ENCODE measurements around the gene GM2A.
A peak's percentile ranks its signal among the peaks of the same experiment; 100 is the strongest.

Gene GM2A

DNA sequence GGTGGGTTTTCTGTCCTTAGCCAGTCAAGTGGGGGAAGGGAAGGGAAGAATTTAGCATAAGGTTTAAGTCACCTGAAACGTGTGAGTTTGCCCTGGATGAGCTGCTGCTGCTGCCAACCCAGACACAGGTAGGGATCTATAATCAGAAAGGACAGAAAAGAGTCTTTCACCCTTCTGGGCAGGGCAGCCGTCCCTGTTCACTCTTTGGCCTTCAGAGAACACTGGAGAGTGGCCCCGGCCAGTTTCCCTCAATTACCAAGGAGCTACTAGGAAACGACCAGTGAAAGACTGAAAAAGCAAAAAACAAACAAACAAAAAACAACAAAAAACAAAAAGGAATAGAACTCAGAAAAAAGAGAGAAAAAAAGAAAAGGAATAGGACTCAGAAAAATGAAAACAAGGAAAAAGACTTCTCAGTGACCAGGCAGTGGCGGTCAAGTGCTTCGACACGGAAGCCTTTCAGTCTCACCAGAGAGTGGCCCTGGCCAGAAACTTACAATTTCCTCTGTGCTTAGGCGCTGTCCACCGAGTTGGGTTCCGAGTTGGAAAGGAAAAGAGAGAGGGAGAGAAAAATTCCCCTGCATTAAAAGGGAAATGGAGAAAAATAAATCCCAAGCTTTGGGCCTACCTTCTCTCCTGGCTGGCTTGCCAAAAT, 2.5 kb upstream of the GM2A start:
- Histone ChIP-seq H3K9me3 (ENCODE audit: control insufficient read depth, insufficient read depth, low read length) (no peaks in the 10 kb centered on the region), H3K9me2 (replicated peaks; ENCODE audit: control insufficient read depth, low read length) (no peaks in the 10 kb centered on the region), H3K4me2 (ENCODE audit: low read length) (no peak overlapping the region; the same call in 1 of the 2 replicates), H3K4me3 (ENCODE audit: low read length) (no peak overlapping the region), H4K20me1 (ENCODE audit: control insufficient read depth, insufficient read depth, low read depth, low read length) (no peaks in the 10 kb centered on the region), H3K79me2 (ENCODE audit: control insufficient read depth, low read length) (peaks cover 25% of the 10 kb centered on the region), H3K4me1 (ENCODE audit: control insufficient read depth, low read length) (peaks cover 35% of the 10 kb centered on the region), H3F3A (ENCODE audit: control insufficient read depth, insufficient read depth) (0 out of 2 replicates have a peak, but pooled peaks cover 4% of the 10 kb centered on the region), H3K36me3 (ENCODE audit: control insufficient read depth, low read length) (peaks cover 6% of the 10 kb centered on the region), H3K27ac (ENCODE audit: low read depth, low read length) (no peak overlapping the region), H3K27me3 (ENCODE audit: control insufficient read depth, low read length) (no peaks in the 10 kb centered on the region)
- no peak for TF ChIP-seq EZH2phosphoT487 (IDR thresholded peaks at IDR 0.05; ENCODE audit: borderline replicate concordance, low read length)
- TF ChIP-seq, protein P1, sequence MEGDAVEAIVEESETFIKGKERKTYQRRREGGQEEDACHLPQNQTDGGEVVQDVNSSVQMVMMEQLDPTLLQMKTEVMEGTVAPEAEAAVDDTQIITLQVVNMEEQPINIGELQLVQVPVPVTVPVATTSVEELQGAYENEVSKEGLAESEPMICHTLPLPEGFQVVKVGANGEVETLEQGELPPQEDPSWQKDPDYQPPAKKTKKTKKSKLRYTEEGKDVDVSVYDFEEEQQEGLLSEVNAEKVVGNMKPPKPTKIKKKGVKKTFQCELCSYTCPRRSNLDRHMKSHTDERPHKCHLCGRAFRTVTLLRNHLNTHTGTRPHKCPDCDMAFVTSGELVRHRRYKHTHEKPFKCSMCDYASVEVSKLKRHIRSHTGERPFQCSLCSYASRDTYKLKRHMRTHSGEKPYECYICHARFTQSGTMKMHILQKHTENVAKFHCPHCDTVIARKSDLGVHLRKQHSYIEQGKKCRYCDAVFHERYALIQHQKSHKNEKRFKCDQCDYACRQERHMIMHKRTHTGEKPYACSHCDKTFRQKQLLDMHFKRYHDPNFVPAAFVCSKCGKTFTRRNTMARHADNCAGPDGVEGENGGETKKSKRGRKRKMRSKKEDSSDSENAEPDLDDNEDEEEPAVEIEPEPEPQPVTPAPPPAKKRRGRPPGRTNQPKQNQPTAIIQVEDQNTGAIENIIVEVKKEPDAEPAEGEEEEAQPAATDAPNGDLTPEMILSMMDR (IDR thresholded peaks at IDR 0.05; ENCODE audit: low read depth, low read length, poor library complexity, severe bottlenecking), result no peak

DNA sequence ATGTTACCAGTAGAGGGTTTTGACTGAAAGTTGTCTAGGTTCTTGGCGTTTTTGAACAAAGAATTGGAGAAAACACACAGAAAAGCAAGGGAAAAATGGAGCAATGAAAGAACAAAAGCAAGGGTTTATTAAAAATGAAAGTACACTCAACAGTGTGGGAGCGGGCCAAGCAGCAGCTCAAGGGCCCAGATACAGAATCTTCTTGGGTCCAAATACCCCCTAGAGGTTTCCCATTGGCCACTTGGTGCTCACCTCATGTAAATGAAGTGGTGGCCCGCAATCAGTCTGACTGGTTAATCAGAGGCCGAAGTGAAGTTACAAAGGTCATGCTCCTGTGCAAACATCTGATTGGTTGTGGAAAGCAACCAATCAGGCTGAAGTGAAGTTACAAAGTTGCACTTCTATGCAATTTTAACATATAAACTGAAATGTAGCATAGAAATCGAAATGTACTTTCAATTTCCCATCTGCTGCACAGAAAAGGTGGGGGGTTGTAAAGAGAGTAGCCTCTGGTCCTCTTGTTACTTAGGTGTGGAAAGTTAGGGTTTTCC, 1.9 kb upstream of the GM2A start:
- H3K79me2 ChIP-seq (ENCODE audit: control insufficient read depth, low read length), result peaks cover 31% of the 10 kb centered on the region
- peak overlapping the region; percentile 67 for H3K4me2 ChIP-seq (ENCODE audit: low read length)
- TF ChIP-seq, protein P1 (IDR thresholded peaks at IDR 0.05; ENCODE audit: low read depth, low read length, poor library complexity, severe bottlenecking), result no peak
- no peak for TF ChIP-seq EZH2phosphoT487 (IDR thresholded peaks at IDR 0.05; ENCODE audit: borderline replicate concordance, low read length)

DNA sequence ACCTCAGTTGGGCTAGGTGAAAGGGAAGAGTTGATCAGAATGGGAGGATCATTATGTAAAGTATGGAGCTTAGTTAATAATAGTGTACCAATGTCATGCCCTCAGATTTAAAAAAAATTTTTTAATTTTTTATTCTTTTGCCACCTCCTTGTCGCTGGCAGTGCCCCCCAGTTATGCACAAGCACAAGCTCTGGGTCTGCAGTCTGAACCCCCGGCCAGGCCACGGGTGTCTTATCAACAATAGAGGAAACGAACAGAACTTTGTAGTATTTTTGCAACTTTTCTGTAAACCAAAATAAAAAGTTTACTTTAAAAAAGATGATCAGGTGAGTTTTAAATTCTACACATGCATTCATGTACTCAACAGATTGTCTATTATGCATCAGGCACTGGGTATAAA, 1.4 kb upstream of the GM2A start:
- TF ChIP-seq, protein P1 (IDR thresholded peaks at IDR 0.05; ENCODE audit: low read depth, low read length, poor library complexity, severe bottlenecking), result no peak
- TF ChIP-seq EZH2phosphoT487 (IDR thresholded peaks at IDR 0.05; ENCODE audit: borderline replicate concordance, low read length), result no peak
- Histone ChIP-seq H3K9me3 (ENCODE audit: control insufficient read depth, insufficient read depth, low read length) (no peaks in the 10 kb centered on the region), H3K4me2 (ENCODE audit: low read length) (peak overlapping the region; percentile 67), H3K27me3 (ENCODE audit: control insufficient read depth, low read length) (no peaks in the 10 kb centered on the region), H4K20me1 (ENCODE audit: control insufficient read depth, insufficient read depth, low read depth, low read length) (no peaks in the 10 kb centered on the region), H3K4me1 (ENCODE audit: control insufficient read depth, low read length) (peaks cover 46% of the 10 kb centered on the region), H3F3A (ENCODE audit: control insufficient read depth, insufficient read depth) (0 out of 2 replicates have a peak, but pooled peaks cover 7% of the 10 kb centered on the region), H3K9me2 (replicated peaks; ENCODE audit: control insufficient read depth, low read length) (no peaks in the 10 kb centered on the region), H3K27ac (ENCODE audit: low read depth, low read length) (peak overlapping the region; percentile 53), H3K4me3 (ENCODE audit: low read length) (peak overlapping the region; percentile 73), H3K79me2 (ENCODE audit: control insufficient read depth, low read length) (peaks cover 37% of the 10 kb centered on the region), H3K36me3 (ENCODE audit: control insufficient read depth, low read length) (peaks cover 10% of the 10 kb centered on the region)

More for the DNA sequence above, 1.9 kb upstream of the GM2A start:
- 0 out of 2 replicates have a peak, but pooled peaks cover 7% of the 10 kb centered on the region for H3F3A ChIP-seq (ENCODE audit: control insufficient read depth, insufficient read depth)
- H3K9me2 ChIP-seq (replicated peaks; ENCODE audit: control insufficient read depth, low read length), result no peaks in the 10 kb centered on the region
- no peaks in the 10 kb centered on the region for H3K9me3 ChIP-seq (ENCODE audit: control insufficient read depth, insufficient read depth, low read length)
- H3K36me3 ChIP-seq (ENCODE audit: control insufficient read depth, low read length), result peaks cover 8% of the 10 kb centered on the region
- no peak overlapping the region for H3K27ac ChIP-seq (ENCODE audit: low read depth, low read length)
- no peaks in the 10 kb centered on the region for H3K27me3 ChIP-seq (ENCODE audit: control insufficient read depth, low read length)
- no peak overlapping the region for H3K4me3 ChIP-seq (ENCODE audit: low read length)
- H4K20me1 ChIP-seq (ENCODE audit: control insufficient read depth, insufficient read depth, low read depth, low read length), result no peaks in the 10 kb centered on the region
- H3K4me1 ChIP-seq (ENCODE audit: control insufficient read depth, low read length), result peaks cover 41% of the 10 kb centered on the region

Measured in DOHH2 (cell line).